Activated CD4-positive, alpha-beta T cell treated with anti-CD3 and anti-CD28 coated beads, Interleukin-2, amount 10 ng/mL, durations not matched to agents 24 days and 14 days (primary cell): ENCODE measurements around the gene FFAR3. TPM values are rescaled to one million over a fixed set of nuclear protein-coding genes. Genes with fewer than 3 reads are reported as not detected.

Experiments
- DNase-seq: peaks from one replicate; pipeline ENCODE4 v3.0.0; 2022
- H3K27ac Mint-ChIP-seq: one replicate; pipeline ENCODE4 v1.8.0; 2022; ENCODE audit warnings: mild to moderate bottlenecking, mixed read lengths
- H3K27me3 Mint-ChIP-seq: one replicate; pipeline ENCODE4 v1.8.0; 2022; ENCODE audit warnings: mixed read lengths
- H3K36me3 Mint-ChIP-seq: one replicate; pipeline ENCODE4 v1.8.0; 2022; ENCODE audit warnings: low read depth, mild to moderate bottlenecking, mixed read lengths
- H3K4me1 Mint-ChIP-seq: one replicate; pipeline ENCODE4 v1.8.0; 2021; ENCODE audit warnings: mixed read lengths
- H3K4me3 Mint-ChIP-seq: one replicate; pipeline ENCODE4 v1.8.0; 2022; ENCODE audit warnings: mild to moderate bottlenecking, moderate library complexity, mixed read lengths
- H3K9me3 Mint-ChIP-seq: one replicate; pipeline ENCODE4 v1.8.0; 2021; ENCODE audit warnings: mixed read lengths
- intact Hi-C: fragments of 100-400 bp; cut with micrococcal nuclease; formaldehyde crosslinking; loops from one replicate; pipeline ENCODE4 v1.15.1; 2023
- total RNA-seq: library from RNA; stranded (reverse); gene quantifications from 2 replicates; pipeline ENCODE4 v1.2.3, GENCODE V29; 2022

The FFAR3 gene
- total RNA-seq, 1 donor from 2014 or later = 0.21 TPM

- Mint-ChIP-seq H3K27ac (peak overlapping the region; percentile 58), H3K4me3 (peak overlapping the region; percentile 5), H3K36me3 (peaks cover 2% of the 10 kb centered on the region), H3K27me3 (peaks cover 2% of the 10 kb centered on the region), H3K9me3 (no peaks in the 10 kb centered on the region), H3K4me1 (peaks cover 7% of the 10 kb centered on the region)
- intact Hi-C loops = no loop called here
- no peak for DNase-seq
Observed at GRCh38 chr19:35318679-35319448, 39.4 kb upstream of the FFAR3 start.

GRCh38 chr19:35320065-35320713 is 38.1 kb upstream of the FFAR3 start:
- intact Hi-C loops = no loop called here
- Mint-ChIP-seq H3K27ac (no peak overlapping the region), H3K9me3 (no peaks in the 10 kb centered on the region), H3K4me1 (peaks cover 7% of the 10 kb centered on the region), H3K4me3 (no peak overlapping the region), H3K36me3 (peaks cover 2% of the 10 kb centered on the region), H3K27me3 (peaks cover 5% of the 10 kb centered on the region)
- DNase-seq = no peak

- H3K36me3 Mint-ChIP-seq = peaks cover 2% of the 10 kb centered on the region
- peaks cover 10% of the 10 kb centered on the region for H3K27me3 Mint-ChIP-seq
- H3K9me3 Mint-ChIP-seq = no peaks in the 10 kb centered on the region
- DNase-seq = no peak
- peaks cover 7% of the 10 kb centered on the region for H3K4me1 Mint-ChIP-seq
- no peak overlapping the region for H3K4me3 Mint-ChIP-seq
- no peak overlapping the region for H3K27ac Mint-ChIP-seq
- intact Hi-C loops = no loop called here
Observed at GRCh38 chr19:35321291-35321690, 37.0 kb upstream of the FFAR3 start.

GRCh38 chr19:35322014-35322413 is 36.2 kb upstream of the FFAR3 start:
- H3K27ac Mint-ChIP-seq = no peak overlapping the region
- DNase-seq = no peak
- H3K4me3 Mint-ChIP-seq = no peak overlapping the region
- H3K27me3 Mint-ChIP-seq = peaks cover 12% of the 10 kb centered on the region
- intact Hi-C loops = no loop called here
- peaks cover 7% of the 10 kb centered on the region for H3K4me1 Mint-ChIP-seq
- H3K9me3 Mint-ChIP-seq = no peaks in the 10 kb centered on the region
- H3K36me3 Mint-ChIP-seq = peaks cover 2% of the 10 kb centered on the region

GRCh38 chr19:35327642-35328041 is 30.6 kb upstream of the FFAR3 start:
- H3K36me3 Mint-ChIP-seq = no peaks in the 10 kb centered on the region
- no peak overlapping the region for H3K4me3 Mint-ChIP-seq
- H3K27ac Mint-ChIP-seq = no peak overlapping the region
- H3K4me1 Mint-ChIP-seq = peaks cover 12% of the 10 kb centered on the region
- no peaks in the 10 kb centered on the region for H3K9me3 Mint-ChIP-seq
- H3K27me3 Mint-ChIP-seq = peaks cover 10% of the 10 kb centered on the region
- DNase-seq = no peak
- intact Hi-C loops = no loop called here

GRCh38 chr19:35328851-35329285 is 29.4 kb upstream of the FFAR3 start, which contains the start of gene CD22:
CD22 (plus strand) TSS chr19:35329187; CDS start chr19:35332041, 2,854 bp downstream.
- intact Hi-C loops = no loop called here
- peak within 1 kb of the TSS; percentile 31 for H3K27ac Mint-ChIP-seq
- H3K4me3 Mint-ChIP-seq = peak within 1 kb of the TSS; percentile 29
- H3K27me3 Mint-ChIP-seq = peaks cover 10% of the 10 kb centered on the region
- H3K36me3 Mint-ChIP-seq = no peaks in the 10 kb centered on the region
- H3K4me1 Mint-ChIP-seq = peaks cover 23% of the 10 kb centered on the region
- no peak for DNase-seq
- H3K9me3 Mint-ChIP-seq = no peaks in the 10 kb centered on the region

GRCh38 chr19:35329323-35329722 is 28.9 kb upstream of the FFAR3 start:
- DNase-seq = no peak
- H3K9me3 Mint-ChIP-seq = no peaks in the 10 kb centered on the region
- no peak overlapping the region for H3K27ac Mint-ChIP-seq
- H3K4me3 Mint-ChIP-seq = peak overlapping the region; percentile 29
- H3K4me1 Mint-ChIP-seq = peaks cover 26% of the 10 kb centered on the region
- H3K36me3 Mint-ChIP-seq = no peaks in the 10 kb centered on the region
- H3K27me3 Mint-ChIP-seq = peaks cover 10% of the 10 kb centered on the region
- intact Hi-C loops = no loop called here

GRCh38 chr19:35330475-35330874 is 27.8 kb upstream of the FFAR3 start:
- Mint-ChIP-seq H3K27ac (no peak overlapping the region), H3K36me3 (no peaks in the 10 kb centered on the region), H3K4me1 (peaks cover 28% of the 10 kb centered on the region), H3K4me3 (no peak overlapping the region), H3K27me3 (peaks cover 6% of the 10 kb centered on the region), H3K9me3 (no peaks in the 10 kb centered on the region)
- intact Hi-C loops = no loop called here
- DNase-seq = no peak

GRCh38 chr19:35331551-35332214 is 26.6 kb upstream of the FFAR3 start:
- Mint-ChIP-seq H3K27ac (no peak overlapping the region), H3K4me3 (no peak overlapping the region), H3K27me3 (no peaks in the 10 kb centered on the region), H3K4me1 (peaks cover 30% of the 10 kb centered on the region), H3K36me3 (no peaks in the 10 kb centered on the region), H3K9me3 (no peaks in the 10 kb centered on the region)
- intact Hi-C loops = loop anchor here (2.0 kb wide), 1 partner anchor 15 kb away; the partner anchor contains the start of gene FFAR1
- no peak for DNase-seq

GRCh38 chr19:35332817-35333216 is 25.4 kb upstream of the FFAR3 start:
- intact Hi-C loops = loop anchor here (2.0 kb wide), 1 partner anchor 14 kb away; the partner anchor contains the start of gene FFAR1
- Mint-ChIP-seq H3K27ac (peak overlapping the region; percentile 75), H3K36me3 (no peaks in the 10 kb centered on the region), H3K4me1 (peaks cover 31% of the 10 kb centered on the region), H3K27me3 (no peaks in the 10 kb centered on the region), H3K4me3 (peak overlapping the region; percentile 45), H3K9me3 (no peaks in the 10 kb centered on the region)
- peak; percentile 78 for DNase-seq

- Mint-ChIP-seq H3K9me3 (no peaks in the 10 kb centered on the region), H3K4me3 (no peak overlapping the region), H3K27ac (no peak overlapping the region), H3K4me1 (peaks cover 25% of the 10 kb centered on the region), H3K27me3 (no peaks in the 10 kb centered on the region), H3K36me3 (no peaks in the 10 kb centered on the region)
- intact Hi-C loops = no loop called here
- DNase-seq = no peak
Observed at GRCh38 chr19:35334144-35334753, 24.0 kb upstream of the FFAR3 start.

GRCh38 chr19:35336166-35336955 is 21.9 kb upstream of the FFAR3 start:
- no peaks in the 10 kb centered on the region for H3K9me3 Mint-ChIP-seq
- no peaks in the 10 kb centered on the region for H3K36me3 Mint-ChIP-seq
- no peaks in the 10 kb centered on the region for H3K27me3 Mint-ChIP-seq
- no peak overlapping the region for H3K4me3 Mint-ChIP-seq
- peak overlapping the region; percentile 49 for H3K27ac Mint-ChIP-seq
- DNase-seq = no peak
- H3K4me1 Mint-ChIP-seq = peaks cover 21% of the 10 kb centered on the region
- intact Hi-C loops = no loop called here
